ENCODE data around the gene PTGER3. TPM values are rescaled to one million over a fixed set of nuclear protein-coding genes. Genes with fewer than 3 reads are reported as not detected.

PTGER3 gene
- total and polyA plus RNA-seq, 2 donors (not counting 1 experiment from before 2014, with no cell fraction given): 0.89 to 1.5 TPM

DNA sequence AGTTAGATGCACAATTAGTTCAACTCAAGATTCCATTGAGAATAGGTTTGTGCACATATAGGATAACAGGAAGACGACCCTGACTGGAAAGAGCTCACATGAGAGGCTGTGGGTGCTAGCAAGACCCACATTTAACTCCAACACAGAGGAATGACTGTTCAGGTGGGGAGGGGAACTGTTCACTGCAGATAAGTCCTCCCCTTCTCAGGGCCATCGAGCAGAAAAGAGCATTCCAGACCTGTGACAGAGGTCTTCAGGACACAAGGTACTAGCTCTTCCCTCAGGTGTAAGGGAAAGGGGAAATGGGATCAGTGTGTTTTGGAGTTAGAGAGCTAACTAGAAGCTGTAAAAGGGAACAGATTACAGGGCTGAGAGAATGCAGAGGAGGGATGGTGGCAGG, 8.7 kb downstream of the PTGER3 start:
- no peak overlapping the region for H3K4me2 ChIP-seq (ENCODE audit: extremely low read depth, insufficient read depth, low read length)
- no peak overlapping the region for H3K27ac ChIP-seq (ENCODE audit: insufficient read depth, low read length)
- no peaks in the 10 kb centered on the region for H3K4me1 ChIP-seq (ENCODE audit: control insufficient read depth, extremely low read depth, insufficient read depth, low read length)
- no peaks in the 10 kb centered on the region for H3K9me3 ChIP-seq (ENCODE audit: control insufficient read depth, insufficient read depth, low read depth, low read length)
- H3K36me3 ChIP-seq (ENCODE audit: control insufficient read depth, insufficient read depth, low read length): no peaks in the 10 kb centered on the region
- no peak overlapping the region for H3K4me3 ChIP-seq (replicated peaks in 1 of 4; ENCODE audit: control extremely low read depth in 1 of 4, insufficient read depth in 1 of 4, low read depth in 3 of 4, low read length in 4 of 4)
- TF ChIP-seq, protein P1, sequence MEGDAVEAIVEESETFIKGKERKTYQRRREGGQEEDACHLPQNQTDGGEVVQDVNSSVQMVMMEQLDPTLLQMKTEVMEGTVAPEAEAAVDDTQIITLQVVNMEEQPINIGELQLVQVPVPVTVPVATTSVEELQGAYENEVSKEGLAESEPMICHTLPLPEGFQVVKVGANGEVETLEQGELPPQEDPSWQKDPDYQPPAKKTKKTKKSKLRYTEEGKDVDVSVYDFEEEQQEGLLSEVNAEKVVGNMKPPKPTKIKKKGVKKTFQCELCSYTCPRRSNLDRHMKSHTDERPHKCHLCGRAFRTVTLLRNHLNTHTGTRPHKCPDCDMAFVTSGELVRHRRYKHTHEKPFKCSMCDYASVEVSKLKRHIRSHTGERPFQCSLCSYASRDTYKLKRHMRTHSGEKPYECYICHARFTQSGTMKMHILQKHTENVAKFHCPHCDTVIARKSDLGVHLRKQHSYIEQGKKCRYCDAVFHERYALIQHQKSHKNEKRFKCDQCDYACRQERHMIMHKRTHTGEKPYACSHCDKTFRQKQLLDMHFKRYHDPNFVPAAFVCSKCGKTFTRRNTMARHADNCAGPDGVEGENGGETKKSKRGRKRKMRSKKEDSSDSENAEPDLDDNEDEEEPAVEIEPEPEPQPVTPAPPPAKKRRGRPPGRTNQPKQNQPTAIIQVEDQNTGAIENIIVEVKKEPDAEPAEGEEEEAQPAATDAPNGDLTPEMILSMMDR (conservative IDR thresholded peaks at IDR 0.05 in 1 of 2, IDR thresholded peaks at IDR 0.05 in 1 of 2; ENCODE audit: low read depth in 1 of 2, low read length in 2 of 2): no peak
- TF ChIP-seq EZH2 (IDR thresholded peaks at IDR 0.05; ENCODE audit: low read length, missing control alignments): no peak
- no peak overlapping the region for H3K9ac ChIP-seq (ENCODE audit: insufficient read depth, low read length)
- no peaks in the 10 kb centered on the region for H3K27me3 ChIP-seq (ENCODE audit: control insufficient read depth, insufficient read depth, low read length)
- H2AFZ ChIP-seq (ENCODE audit: low read length): no peak overlapping the region
- H3K79me2 ChIP-seq (ENCODE audit: control insufficient read depth, insufficient read depth, low read length): no peaks in the 10 kb centered on the region
- DNase-seq (ENCODE audit: low read depth in 2 of 2): no peak
- H4K20me1 ChIP-seq (ENCODE audit: control insufficient read depth, extremely low read depth, insufficient read depth, low read length): no peaks in the 10 kb centered on the region

GRCh38 chr1:71037829-71038620, 9.6 kb downstream of the PTGER3 start:
- Histone ChIP-seq H3K4me1 (ENCODE audit: control insufficient read depth, extremely low read depth, insufficient read depth, low read length) (no peaks in the 10 kb centered on the region), H4K20me1 (ENCODE audit: control insufficient read depth, extremely low read depth, insufficient read depth, low read length) (no peaks in the 10 kb centered on the region), H3K27me3 (ENCODE audit: control insufficient read depth, insufficient read depth, low read length) (no peaks in the 10 kb centered on the region), H3K9me3 (ENCODE audit: control insufficient read depth, insufficient read depth, low read depth, low read length) (no peaks in the 10 kb centered on the region), H3K4me2 (ENCODE audit: extremely low read depth, insufficient read depth, low read length) (no peak overlapping the region), H3K27ac (ENCODE audit: insufficient read depth, low read length) (no peak overlapping the region), H3K9ac (ENCODE audit: insufficient read depth, low read length) (no peak overlapping the region), H3K36me3 (ENCODE audit: control insufficient read depth, insufficient read depth, low read length) (no peaks in the 10 kb centered on the region), H2AFZ (ENCODE audit: low read length) (no peak overlapping the region), H3K4me3 (replicated peaks in 1 of 4; ENCODE audit: control extremely low read depth in 1 of 4, insufficient read depth in 1 of 4, low read depth in 3 of 4, low read length in 4 of 4) (no peak overlapping the region), H3K79me2 (ENCODE audit: control insufficient read depth, insufficient read depth, low read length) (no peaks in the 10 kb centered on the region)
- no peak for DNase-seq (ENCODE audit: low read depth in 2 of 2)
- TF ChIP-seq EZH2 (IDR thresholded peaks at IDR 0.05; ENCODE audit: low read length, missing control alignments): no peak
- TF ChIP-seq, protein P1 (conservative IDR thresholded peaks at IDR 0.05 in 1 of 2, IDR thresholded peaks at IDR 0.05 in 1 of 2; ENCODE audit: low read depth in 1 of 2, low read length in 2 of 2): no peak

DNA sequence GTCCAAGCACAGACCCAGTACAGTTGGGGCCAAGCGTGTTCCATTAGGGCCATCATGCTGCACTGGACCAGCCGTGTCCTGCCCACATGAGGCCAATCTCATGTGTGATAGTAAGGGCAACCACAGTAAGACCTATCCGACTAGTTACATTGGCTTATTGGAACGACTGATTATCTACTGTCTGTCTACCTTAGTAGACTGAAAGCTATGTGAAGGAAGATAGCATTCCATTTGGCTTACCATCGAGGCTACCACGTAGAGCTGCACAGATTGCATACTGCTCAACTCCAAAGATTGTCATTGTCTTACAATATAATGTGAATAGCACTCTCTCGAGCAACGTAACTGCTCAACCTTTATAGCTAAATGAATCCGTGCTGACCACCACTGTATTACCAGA, 10.6 kb downstream of the PTGER3 start:
- Histone ChIP-seq H3K9me3 (ENCODE audit: control insufficient read depth, insufficient read depth, low read depth, low read length) (no peaks in the 10 kb centered on the region), H4K20me1 (ENCODE audit: control insufficient read depth, extremely low read depth, insufficient read depth, low read length) (no peaks in the 10 kb centered on the region), H3K4me1 (ENCODE audit: control insufficient read depth, extremely low read depth, insufficient read depth, low read length) (no peaks in the 10 kb centered on the region), H3K27me3 (ENCODE audit: control insufficient read depth, insufficient read depth, low read length) (no peaks in the 10 kb centered on the region), H3K36me3 (ENCODE audit: control insufficient read depth, insufficient read depth, low read length) (no peaks in the 10 kb centered on the region), H2AFZ (ENCODE audit: low read length) (no peak overlapping the region), H3K27ac (ENCODE audit: insufficient read depth, low read length) (no peak overlapping the region), H3K79me2 (ENCODE audit: control insufficient read depth, insufficient read depth, low read length) (no peaks in the 10 kb centered on the region), H3K4me2 (ENCODE audit: extremely low read depth, insufficient read depth, low read length) (no peak overlapping the region), H3K9ac (ENCODE audit: insufficient read depth, low read length) (no peak overlapping the region), H3K4me3 (replicated peaks in 1 of 4; ENCODE audit: control extremely low read depth in 1 of 4, insufficient read depth in 1 of 4, low read depth in 3 of 4, low read length in 4 of 4) (no peak overlapping the region)
- TF ChIP-seq, protein P1 (conservative IDR thresholded peaks at IDR 0.05 in 1 of 2, IDR thresholded peaks at IDR 0.05 in 1 of 2; ENCODE audit: low read depth in 1 of 2, low read length in 2 of 2): no peak
- TF ChIP-seq EZH2 (IDR thresholded peaks at IDR 0.05; ENCODE audit: low read length, missing control alignments): no peak
- no peak for DNase-seq (ENCODE audit: low read depth in 2 of 2)
